NCI-H1105 (cell line): ENCODE measurements around the gene ACTL6A.
A peak's percentile ranks its signal among the peaks of the same experiment; 100 is the strongest.

Experiments used
- DNase-seq: peaks from one replicate; lab custom pipeline; 2025; lab: John Stamatoyannopoulos, UW

Gene ACTL6A

DNA sequence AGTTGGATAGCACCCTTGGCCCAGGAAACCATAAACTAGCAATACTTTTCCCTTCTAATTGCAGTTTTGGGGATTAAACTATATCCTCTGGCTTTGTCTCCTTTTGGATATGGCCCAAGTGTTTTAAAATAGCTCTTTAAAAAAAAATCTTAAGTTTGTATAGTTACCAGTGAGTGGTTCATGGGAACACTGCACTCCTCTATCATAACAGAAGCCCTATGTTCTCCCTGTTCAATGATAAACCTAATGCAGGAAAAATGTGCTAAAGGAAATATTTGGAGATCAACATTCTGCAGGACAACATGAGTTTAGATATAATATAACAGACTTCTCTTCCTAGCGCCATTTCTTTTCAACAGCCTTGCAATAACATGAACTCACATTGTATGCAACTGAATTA, 28.6 kb downstream of the ACTL6A start:
- no peak for DNase-seq

DNA sequence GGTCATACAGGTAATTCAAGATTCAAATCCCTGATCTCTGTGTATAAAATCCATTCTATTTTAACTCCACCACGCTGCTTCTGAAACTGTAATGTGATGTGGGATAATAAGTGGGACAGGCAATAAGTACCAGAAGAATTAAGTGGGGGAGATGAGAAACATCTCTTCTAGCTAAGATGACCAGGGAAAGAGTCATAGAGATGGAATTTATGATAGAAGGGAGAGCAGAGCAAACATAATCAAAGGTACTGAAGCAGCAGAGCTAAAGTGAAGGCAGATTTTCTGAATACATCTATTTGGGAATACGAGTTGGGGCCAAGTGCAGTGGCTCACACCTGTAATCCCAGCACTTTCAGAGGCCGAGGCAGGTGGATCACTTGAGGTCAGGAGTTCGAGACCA, 36.8 kb downstream of the ACTL6A start:
- DNase-seq: no peak

DNA sequence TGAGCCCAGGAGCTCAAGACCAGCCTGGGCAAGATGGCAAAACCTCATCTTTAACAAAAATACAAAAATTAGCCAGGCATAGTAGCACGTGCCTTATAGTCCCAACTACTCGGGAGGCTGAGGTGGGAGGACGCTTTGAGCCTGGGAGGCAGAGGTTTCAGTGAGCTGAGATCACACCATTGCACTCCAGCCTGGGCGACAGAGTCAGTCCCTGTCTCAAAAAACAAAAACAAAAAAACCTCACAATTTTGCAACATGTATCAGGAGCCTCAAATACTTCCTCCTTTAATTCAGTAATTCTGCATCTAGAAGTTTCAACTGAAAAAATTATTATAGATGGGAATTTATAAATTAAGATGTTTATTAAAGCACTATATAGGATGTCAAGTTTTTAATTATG, 40.6 kb downstream of the ACTL6A start:
- no peak for DNase-seq

DNA sequence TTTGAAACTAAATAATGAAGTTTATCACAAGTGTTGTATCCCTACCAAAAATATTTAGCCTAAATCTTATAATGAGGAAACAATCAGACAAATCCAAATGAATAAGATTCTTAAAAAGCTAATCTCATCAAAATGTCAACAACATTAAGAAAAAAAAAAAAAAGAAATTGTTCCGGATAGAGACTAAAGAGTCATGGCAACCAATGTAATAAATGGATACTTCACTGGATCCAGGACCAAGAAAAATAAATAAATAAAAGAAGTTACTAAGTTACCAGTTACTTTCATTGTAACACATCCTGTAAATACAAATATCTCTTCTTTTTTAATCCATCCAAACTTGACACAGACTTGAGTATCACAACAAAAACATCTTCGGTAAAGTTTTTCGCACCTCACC, 41.1 kb downstream of the ACTL6A start:
- no peak for DNase-seq

DNA sequence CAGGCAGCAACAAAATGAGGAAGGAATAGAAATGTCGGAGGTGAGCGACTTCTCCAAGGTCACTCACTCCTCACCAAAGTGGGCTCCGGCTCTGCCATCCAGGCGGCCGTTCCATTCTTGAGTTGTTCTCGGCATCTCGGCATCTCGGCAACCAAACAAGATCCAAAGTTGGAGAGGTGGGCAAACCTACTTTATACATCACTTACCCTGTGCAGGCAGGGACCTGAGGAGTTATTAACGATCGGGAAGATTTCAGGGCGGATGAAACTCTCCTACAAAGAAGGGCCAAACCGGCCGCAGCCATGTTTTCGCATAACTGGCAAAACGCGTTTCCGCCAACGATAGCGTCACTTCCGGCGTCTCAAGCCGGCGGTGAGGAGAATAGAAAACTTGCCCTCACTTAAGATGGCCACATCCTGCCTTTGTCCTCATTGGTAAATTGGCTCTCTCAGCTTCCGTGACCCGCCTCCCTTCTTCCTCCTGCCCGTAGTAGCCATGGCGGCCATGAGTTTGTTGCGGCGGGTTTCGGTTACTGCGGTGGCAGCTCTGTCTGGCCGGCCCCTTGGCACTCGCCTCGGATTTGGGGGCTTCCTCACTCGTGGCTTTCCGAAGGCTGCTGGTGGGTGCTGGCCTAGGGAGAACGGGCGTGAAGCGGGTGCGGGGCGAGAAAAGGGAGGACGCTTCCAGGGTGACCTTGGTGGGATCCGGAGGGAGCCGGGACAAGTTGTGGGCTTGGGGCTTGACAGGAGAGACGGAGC, 41.8 kb downstream of the ACTL6A start, which contains the start of the genes MRPL47 and NDUFB5:
TSS of gene MRPL47 (minus strand) at position 318 of the 758 bp plus-strand sequence. CDS start at position 304, 14 bp downstream.
TSS of gene NDUFB5 (plus strand) at position 474 of the 758 bp plus-strand sequence. CDS start at position 496, 22 bp downstream.
- DNase-seq: peak; percentile 99

DNA sequence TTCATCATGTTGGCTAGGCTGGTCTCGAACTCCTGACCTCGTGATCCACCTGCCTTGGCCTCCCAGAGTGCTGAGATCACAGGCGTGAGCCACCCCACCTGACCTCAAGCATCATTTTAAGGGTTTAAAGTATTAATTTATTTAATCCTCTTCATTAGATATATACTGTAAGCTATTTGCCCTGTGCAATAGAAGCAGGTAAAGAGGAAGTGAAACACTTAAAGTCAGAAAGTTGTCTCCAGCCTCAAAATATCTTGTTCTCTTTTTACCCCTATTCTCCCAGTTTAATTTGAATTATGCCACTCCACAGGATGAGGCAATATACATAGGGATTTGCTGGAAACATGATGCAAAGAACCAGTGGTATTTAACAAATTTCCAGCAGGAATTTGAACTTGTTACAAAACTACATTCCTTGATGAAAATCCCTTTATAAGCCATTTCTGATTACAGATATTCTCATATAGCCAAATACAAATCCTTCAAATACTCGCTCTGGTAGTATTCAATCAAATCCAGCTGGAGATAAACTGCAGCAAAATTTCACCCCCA, 43.9 kb downstream of the ACTL6A start:
- DNase-seq: no peak

DNA sequence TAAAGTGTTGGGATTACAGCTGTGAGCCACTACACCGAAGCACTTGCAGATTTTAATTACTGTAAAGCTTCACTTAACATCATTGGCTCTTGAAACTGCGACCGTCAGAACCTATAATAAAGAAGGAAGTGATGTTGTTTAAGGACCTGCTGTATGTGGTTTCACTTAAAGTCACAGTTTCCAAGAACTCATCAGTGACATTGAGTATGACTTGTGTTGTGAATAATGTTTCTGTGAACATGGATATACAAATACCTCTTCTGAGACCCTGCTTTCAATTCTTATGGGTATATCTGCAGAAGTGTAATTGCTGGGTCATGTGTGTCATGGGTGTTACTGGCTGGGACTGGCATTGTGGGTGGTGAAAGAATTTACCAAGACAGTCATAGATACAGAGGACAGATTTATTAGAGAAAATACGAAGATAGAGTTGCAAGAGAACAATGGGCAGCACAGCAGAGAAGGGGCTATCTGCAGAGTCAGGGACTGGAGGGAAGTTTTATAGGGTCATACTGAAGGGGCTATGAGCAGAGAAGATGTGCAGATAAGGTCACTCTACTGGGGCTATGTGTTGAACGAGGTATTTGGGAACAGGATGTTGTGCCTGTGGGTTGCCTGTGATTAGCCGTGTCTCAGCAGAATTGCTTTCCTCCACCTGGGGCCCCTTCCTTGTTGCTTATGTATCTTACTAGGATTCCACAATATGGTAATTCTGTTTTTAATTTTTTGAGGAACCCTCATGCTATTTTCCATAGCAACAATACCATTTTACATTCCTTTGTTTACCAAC, 46.4 kb downstream of the ACTL6A start:
- DNase-seq: no peak

DNA sequence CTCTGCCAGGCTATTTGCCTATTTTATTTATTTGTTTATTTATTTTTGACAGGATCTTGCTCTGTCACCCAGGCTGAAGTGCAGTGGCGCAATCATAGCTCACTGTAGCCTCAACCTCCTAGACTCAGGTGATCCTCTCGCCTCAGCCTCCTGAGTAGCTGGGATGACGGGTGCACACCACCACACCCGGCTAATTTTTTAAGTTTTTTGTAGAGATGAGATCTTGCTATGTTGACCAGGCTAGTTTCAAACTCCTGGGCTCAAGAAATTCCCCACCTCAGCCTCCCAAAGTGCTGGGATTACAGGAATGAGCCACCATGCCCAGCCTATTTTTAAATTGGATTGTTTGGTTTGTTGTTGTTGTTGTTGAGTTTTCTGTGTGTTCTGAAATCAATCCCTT, 47.3 kb downstream of the ACTL6A start:
- DNase-seq: no peak

DNA sequence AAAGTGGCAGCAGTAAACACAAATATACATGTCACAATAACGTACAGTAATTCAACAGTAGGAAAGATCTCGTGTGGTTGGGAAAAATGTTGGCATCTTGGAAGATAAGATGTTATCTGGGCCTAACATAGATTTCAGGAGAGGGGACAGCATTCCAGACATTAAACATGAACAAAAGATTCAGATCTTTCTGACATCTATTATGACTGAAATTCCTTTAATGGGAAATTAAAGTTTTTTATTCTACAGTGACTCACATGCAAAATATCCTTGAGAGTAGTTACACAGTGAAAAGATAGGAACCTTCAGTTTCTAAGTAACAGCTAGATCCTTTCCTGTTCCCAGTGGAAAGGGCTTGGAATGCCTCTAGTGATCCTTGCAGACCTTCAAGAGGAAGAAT, 51.1 kb downstream of the ACTL6A start:
- DNase-seq: no peak

DNA sequence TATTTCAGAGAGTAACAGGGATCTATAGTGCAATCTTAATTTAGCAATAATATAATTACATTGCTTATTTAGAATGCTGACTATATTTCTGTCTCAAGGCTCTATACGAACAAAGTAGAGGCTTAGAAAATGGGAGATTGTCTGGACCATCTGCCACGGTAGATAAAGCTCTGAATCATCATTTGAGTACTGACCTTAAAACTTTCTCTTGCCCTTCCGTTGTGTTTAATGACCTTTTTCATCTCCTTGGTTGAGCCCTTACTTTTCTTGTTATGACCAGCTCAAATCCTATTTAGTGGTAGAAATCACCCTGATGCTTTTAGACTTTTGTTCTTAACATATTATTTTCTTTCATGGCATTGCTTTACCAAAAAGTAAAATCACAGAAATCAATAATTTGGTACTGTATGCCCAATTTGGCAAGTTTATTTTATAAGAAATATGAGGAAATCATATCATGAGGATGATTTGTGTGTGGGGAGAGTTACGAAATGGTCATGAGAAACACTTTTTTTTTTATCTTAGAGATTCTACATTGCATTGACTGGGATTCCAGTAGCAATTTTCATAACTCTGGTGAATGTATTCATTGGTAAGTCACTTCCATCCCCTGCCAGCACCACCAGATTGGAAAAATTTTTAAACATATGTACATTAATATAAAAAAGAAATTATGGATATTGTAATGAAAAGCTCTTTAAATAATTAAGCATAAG, 52.9 kb downstream of the ACTL6A start:
- DNase-seq: no peak

DNA sequence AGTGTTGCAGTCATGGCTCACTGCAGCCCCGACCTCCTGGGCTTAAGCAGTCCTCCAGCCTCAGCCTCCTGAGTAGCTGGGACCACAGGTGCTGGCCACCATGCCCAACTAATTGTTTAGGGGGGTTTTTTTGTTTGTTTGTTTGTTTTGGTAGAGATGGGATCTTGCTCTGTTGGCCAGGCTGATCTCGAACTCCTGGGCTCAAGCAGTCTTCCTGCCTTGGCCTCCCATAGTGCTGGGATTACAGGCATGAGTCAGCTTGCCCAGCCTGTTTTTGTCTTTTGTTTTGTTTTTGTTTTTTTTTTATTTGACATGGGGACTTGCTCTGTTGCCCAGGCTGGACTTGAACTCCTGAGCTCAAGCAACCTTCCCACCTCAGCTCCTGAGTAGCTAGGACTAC, 59.3 kb downstream of the ACTL6A start:
- no peak for DNase-seq

DNA sequence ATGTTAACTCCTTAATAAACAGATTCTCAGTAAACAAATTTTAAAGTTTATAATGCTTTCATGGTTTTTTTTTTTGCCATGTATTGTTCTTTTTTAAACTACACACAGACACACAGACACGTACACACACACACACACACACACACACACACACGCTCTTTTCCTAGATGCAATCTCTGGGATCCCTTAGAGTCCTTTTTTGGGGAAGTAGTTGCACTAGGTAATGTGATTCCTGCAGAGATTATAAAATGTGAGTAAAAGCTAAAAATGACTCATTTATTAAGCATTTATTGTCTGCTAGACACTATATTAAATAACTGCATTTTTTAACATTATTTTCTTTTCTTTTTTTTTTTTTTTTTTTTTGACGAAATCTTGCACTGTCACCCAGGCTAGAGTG, 61.7 kb downstream of the ACTL6A start:
- DNase-seq: no peak

DNA sequence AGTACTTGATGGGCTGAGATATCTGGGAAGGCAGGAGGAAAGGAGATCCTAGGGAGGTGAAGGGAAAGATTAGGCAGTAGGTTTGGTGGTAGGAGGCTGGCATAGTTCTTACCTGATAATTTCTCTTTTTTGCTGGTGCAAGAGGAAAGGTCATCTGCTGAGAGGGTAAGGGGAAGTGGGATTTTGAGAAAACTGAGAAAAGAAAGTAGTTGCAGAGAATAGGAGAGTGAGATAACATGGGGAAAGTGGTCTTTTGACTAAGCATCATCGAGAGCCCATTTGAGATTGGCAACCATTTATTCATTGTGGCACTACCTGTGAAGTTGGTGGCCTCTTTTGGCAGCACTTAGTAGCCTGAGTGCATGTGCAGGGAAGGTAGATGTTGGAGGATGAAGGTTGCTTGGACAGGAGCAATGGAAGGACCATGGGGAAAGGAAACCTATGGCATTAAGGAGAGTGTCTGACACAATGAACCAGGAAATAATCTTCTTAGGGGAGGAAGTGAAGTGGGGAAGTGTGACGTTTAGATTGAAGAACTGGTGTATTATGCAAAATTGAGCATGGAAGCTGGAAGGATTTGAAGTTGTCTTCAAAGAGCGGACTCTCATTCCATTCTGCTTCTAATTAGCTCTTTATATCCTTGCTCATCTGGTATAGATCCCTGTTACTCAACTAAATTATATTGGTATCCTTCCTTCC, 68.2 kb downstream of the ACTL6A start:
- no peak for DNase-seq
